HepG2 (cell line): ENCODE results near the gene NDST1. TPM values are rescaled to one million over a fixed set of nuclear protein-coding genes. Genes with fewer than 3 reads are reported as not detected.

Experiments
- ATF2 ChIP-seq: sonication (generic); formaldehyde crosslinking; IDR thresholded peaks from 2 replicates; pipeline ENCODE4 v1.4.0; 2020; ENCODE audit warnings: missing genetic modification reagents
- HNF1A ChIP-seq, 2 experiments: sonication (generic) in 1 of 2; formaldehyde crosslinking in 1 of 2; IDR thresholded peaks; 2 replicates each; pipeline versions ENCODE4 v1.4.0 to v1.6.1; 2016 to 2020; ENCODE audit warnings: borderline replicate concordance in 1 of 2, low read depth in 1 of 2, mild to moderate bottlenecking in 1 of 2, missing genetic modification reagents in 1 of 2
- MAFF ChIP-seq: IDR thresholded peaks from 2 replicates; pipeline ENCODE4 v1.6.1; 2011; ENCODE audit warnings: low read depth, low read length, improper control_type of control experiment
- NFAT5 ChIP-seq: sonication (generic); formaldehyde crosslinking; IDR thresholded peaks from 2 replicates; pipeline ENCODE4 v1.4.0; 2020; ENCODE audit warnings: missing genetic modification reagents
- PBX2 ChIP-seq: IDR thresholded peaks from 2 replicates; pipeline ENCODE4 v1.6.1; 2016; ENCODE audit warnings: control low read depth
- SIN3A ChIP-seq: IDR thresholded peaks from 2 replicates; pipeline ENCODE4 v1.6.1; 2011; ENCODE audit warnings: low read depth, mild to moderate bottlenecking, control low read depth, low read length, borderline replicate concordance
- SMAD1 ChIP-seq: sonication (generic); formaldehyde crosslinking; IDR thresholded peaks from 2 replicates; pipeline ENCODE4 v1.4.0; 2020; ENCODE audit warnings: missing genetic modification reagents, low read depth, mild to moderate bottlenecking, borderline replicate concordance
- ZBTB25 ChIP-seq: IDR thresholded peaks from 2 replicates; pipeline ENCODE4 v1.6.1; 2018; ENCODE audit warnings: missing genetic modification reagents
- polyA plus RNA-seq, 8 experiments: library from polyadenylated mRNA; depleted of rRNA in 3 of 8; stranded (reverse) in 7 of 8; unstranded in 1 of 8; fragments of >200 nt; fragmentation: Illumina TruSeq in 4 of 8; extraction: Trizol in 4 of 8; gene quantifications; 2 replicates each; pipeline versions ENCODE4 v1.2.1 to v1.2.3, GENCODE V29; 2011 to 2016; ENCODE audit warnings: low read depth in 4 of 8, missing spikeins in 1 of 8, mixed read lengths in 1 of 8; ENCODE audit not compliant: insufficient read depth in 1 of 8
- total RNA-seq, 5 experiments: library from RNA; depleted of rRNA; stranded (reverse); fragments of >200 nt; fragmentation: Illumina TruSeq; extraction: Trizol; gene quantifications; 2 replicates each; pipeline ENCODE4 v1.2.3, GENCODE V29; 2016; ENCODE audit warnings: low read depth in 1 of 5

Gene NDST1
- total and polyA plus RNA-seq, 2 of the 13 experiments (the other 11 are each of a cell fraction or from before 2014, with no cell fraction given): 23.8 to 26.2 TPM

GRCh38 chr5:150481708-150481965 lies 26.3 kb upstream of the NDST1 start (continued):
- no peak for TF ChIP-seq HNF1A (IDR thresholded peaks at IDR 0.05; ENCODE audit: low read depth)
- TF ChIP-seq HNF1A (CRISPR knock-in tag; IDR thresholded peaks at IDR 0.05; ENCODE audit: borderline replicate concordance): no peak
- TF ChIP-seq ZBTB25 (CRISPR knock-in tag): no peak
- TF ChIP-seq ATF2 (CRISPR knock-in tag): no peak
- no peak for TF ChIP-seq SIN3A
- TF ChIP-seq SMAD1 (CRISPR knock-in tag): no peak
- TF ChIP-seq MAFF: no peak
- no peak for TF ChIP-seq NFAT5 (CRISPR knock-in tag)
- no peak for TF ChIP-seq PBX2
